Measurements from ENCODE around the gene TMEM35B. TPM values are rescaled to one million over a fixed set of nuclear protein-coding genes. Genes with fewer than 3 reads are reported as not detected.

Gene TMEM35B
- total RNA-seq, 2 experiments from 2014 or later = 0.85 to 2.3 TPM

GRCh38 chr1:35030756-35031446 is 45.8 kb upstream of the TMEM35B start:
- Histone ChIP-seq H3K27me3 (ENCODE audit: control insufficient read depth in 1 of 2, insufficient read depth in 2 of 2, low read length in 2 of 2) (no peaks in the 10 kb centered on the region), H3K27ac (ENCODE audit: low read depth in 1 of 2, low read length in 2 of 2) (peak overlapping the region; percentile 66 to 73), H3K36me3 (ENCODE audit: insufficient read depth, low read length) (peaks cover 10% of the 10 kb centered on the region), H3K4me3 (ENCODE audit: low read length) (peak overlapping the region; percentile 92), H3K4me1 (ENCODE audit: insufficient read depth, low read length) (peaks cover 26% of the 10 kb centered on the region), H3K9me3 (ENCODE audit: control insufficient read depth in 1 of 2, insufficient read depth in 1 of 2, low read length in 2 of 2) (no peaks in the 10 kb centered on the region)
- H3K4me1 Mint-ChIP-seq (ENCODE audit: low read depth) = peaks cover 47% of the 10 kb centered on the region
- ATAC-seq (ENCODE audit: poor library complexity) (peak; percentile 52), DNase-seq (peak; percentile 10 to 55 (median 30))
- ChIA-PET CTCF (interaction anchor here (0.7 to 3.0 kb wide), 3 partner anchors 23 to 179 kb away, joined by 3 to 9 read pairs (median 6); partner anchors contain the start of gene TMEM35B), POLR2A (interaction anchor here (0.7 to 3.2 kb wide), 7 partner anchors 13 to 900 kb away, joined by 3 to 28 read pairs (median 4); partner anchors contain the start of genes AGO3, TMEM35B, ZMYM1 and ZMYM4)
- intact Hi-C loops (cut with DNase I, micrococcal nuclease) = loop anchor here (2.0 to 10.0 kb wide), 5 partner anchors 42 to 524 kb away; partner anchors contain the start of genes KIAA0319L (in 1 of the 2), NCDN (in 1 of the 2), SFPQ (in 1 of the 2) and ZMYM1 (in 1 of the 2)
- no peak for TF ChIP-seq CTCF (IDR thresholded peaks at IDR 0.05)
- H3K27ac Mint-ChIP-seq = peak overlapping the region; percentile 89
- peak overlapping the region; percentile 98 for H3K4me3 Mint-ChIP-seq
- no peaks in the 10 kb centered on the region for H3K9me3 Mint-ChIP-seq
- no peaks in the 10 kb centered on the region for H3K27me3 Mint-ChIP-seq
- H3K36me3 Mint-ChIP-seq (ENCODE audit: low read depth) = peaks cover 38% of the 10 kb centered on the region

GRCh38 chr1:35030338-35030737 is 45.2 kb upstream of the TMEM35B start:
- no peak for TF ChIP-seq CTCF (IDR thresholded peaks at IDR 0.05)
- H3K36me3 ChIP-seq (ENCODE audit: insufficient read depth, low read length) = peaks cover 10% of the 10 kb centered on the region
- H3K27me3 ChIP-seq (ENCODE audit: control insufficient read depth in 1 of 2, insufficient read depth in 2 of 2, low read length in 2 of 2) = no peaks in the 10 kb centered on the region
- H3K4me1 ChIP-seq (ENCODE audit: insufficient read depth, low read length) = peaks cover 26% of the 10 kb centered on the region
- intact Hi-C loops (cut with DNase I, micrococcal nuclease) = loop anchor here (2.0 to 10.0 kb wide), 5 partner anchors 42 to 524 kb away; partner anchors contain the start of genes KIAA0319L (in 1 of the 2), NCDN (in 1 of the 2), SFPQ (in 1 of the 2) and ZMYM1 (in 1 of the 2)
- H3K4me3 ChIP-seq (ENCODE audit: low read length) = peak overlapping the region; percentile 92
- peak overlapping the region; percentile 98 for H3K4me3 Mint-ChIP-seq
- ChIA-PET CTCF (interaction anchor here (0.7 to 3.0 kb wide), 4 partner anchors 14 to 178 kb away, joined by 3 to 9 read pairs (median 4); partner anchors contain the start of gene TMEM35B), POLR2A (interaction anchor here (0.8 to 3.2 kb wide), 4 partner anchors 12 to 49 kb away, joined by 3 to 28 read pairs (median 4); partner anchors contain the start of genes TMEM35B and ZMYM1)
- H3K9me3 ChIP-seq (ENCODE audit: control insufficient read depth in 1 of 2, insufficient read depth in 1 of 2, low read length in 2 of 2) = no peaks in the 10 kb centered on the region
- no peaks in the 10 kb centered on the region for H3K9me3 Mint-ChIP-seq
- peaks cover 52% of the 10 kb centered on the region for H3K4me1 Mint-ChIP-seq (ENCODE audit: low read depth)
- peak overlapping the region; percentile 89 for H3K27ac Mint-ChIP-seq
- H3K36me3 Mint-ChIP-seq (ENCODE audit: low read depth) = peaks cover 44% of the 10 kb centered on the region
- peak overlapping the region in 1 of 2 donors; percentile 73 for H3K27ac ChIP-seq (ENCODE audit: low read depth in 1 of 2, low read length in 2 of 2)
- H3K27me3 Mint-ChIP-seq = no peaks in the 10 kb centered on the region
- no peak for ATAC-seq (ENCODE audit: poor library complexity)
- no peak for DNase-seq

- Mint-ChIP-seq H3K36me3 (ENCODE audit: low read depth) (peaks cover 44% of the 10 kb centered on the region), H3K4me3 (peak overlapping the region; percentile 98), H3K4me1 (ENCODE audit: low read depth) (peaks cover 52% of the 10 kb centered on the region), H3K27me3 (no peaks in the 10 kb centered on the region), H3K9me3 (no peaks in the 10 kb centered on the region), H3K27ac (peak overlapping the region; percentile 89)
- Histone ChIP-seq H3K27ac (ENCODE audit: low read depth in 1 of 2, low read length in 2 of 2) (no peak overlapping the region), H3K4me3 (ENCODE audit: low read length) (no peak overlapping the region), H3K9me3 (ENCODE audit: control insufficient read depth in 1 of 2, insufficient read depth in 1 of 2, low read length in 2 of 2) (no peaks in the 10 kb centered on the region), H3K36me3 (ENCODE audit: insufficient read depth, low read length) (peaks cover 10% of the 10 kb centered on the region), H3K4me1 (ENCODE audit: insufficient read depth, low read length) (peaks cover 26% of the 10 kb centered on the region), H3K27me3 (ENCODE audit: control insufficient read depth in 1 of 2, insufficient read depth in 2 of 2, low read length in 2 of 2) (no peaks in the 10 kb centered on the region)
- DNase-seq = no peak
- ChIA-PET CTCF (interaction anchor here (1.2 to 3.0 kb wide), 3 partner anchors 14 to 177 kb away, joined by 3 to 9 read pairs (median 6); partner anchors contain the start of gene TMEM35B), POLR2A (interaction anchor here (0.6 to 3.2 kb wide), 3 partner anchors 45 to 145 kb away, joined by 3 to 28 read pairs (median 4); partner anchors contain the start of genes TMEM35B and ZMYM1)
- intact Hi-C loops (cut with DNase I, micrococcal nuclease) = loop anchor here (2.0 to 10.0 kb wide), 5 partner anchors 41 to 525 kb away; partner anchors contain the start of genes KIAA0319L (in 1 of the 2), NCDN (in 1 of the 2), SFPQ (in 1 of the 2) and ZMYM1 (in 1 of the 2)
- TF ChIP-seq CTCF (IDR thresholded peaks at IDR 0.05) = no peak
- no peak for ATAC-seq (ENCODE audit: poor library complexity)
Observed at GRCh38 chr1:35029761-35030160, 44.6 kb upstream of the TMEM35B start.
